ENCODE measurements around the gene CYB561D1. TPM values are rescaled to one million over a fixed set of nuclear protein-coding genes. Genes with fewer than 3 reads are reported as not detected.
A peak's percentile ranks its signal among the peaks of the same experiment; 100 is the strongest.

CYB561D1 gene
- total and polyA plus RNA-seq, 10 of the 15 experiments (the other 5 are each of a cell fraction or from before 2014, with no cell fraction given) = 0.68 to 9.0 (median 3.3) TPM

DNA sequence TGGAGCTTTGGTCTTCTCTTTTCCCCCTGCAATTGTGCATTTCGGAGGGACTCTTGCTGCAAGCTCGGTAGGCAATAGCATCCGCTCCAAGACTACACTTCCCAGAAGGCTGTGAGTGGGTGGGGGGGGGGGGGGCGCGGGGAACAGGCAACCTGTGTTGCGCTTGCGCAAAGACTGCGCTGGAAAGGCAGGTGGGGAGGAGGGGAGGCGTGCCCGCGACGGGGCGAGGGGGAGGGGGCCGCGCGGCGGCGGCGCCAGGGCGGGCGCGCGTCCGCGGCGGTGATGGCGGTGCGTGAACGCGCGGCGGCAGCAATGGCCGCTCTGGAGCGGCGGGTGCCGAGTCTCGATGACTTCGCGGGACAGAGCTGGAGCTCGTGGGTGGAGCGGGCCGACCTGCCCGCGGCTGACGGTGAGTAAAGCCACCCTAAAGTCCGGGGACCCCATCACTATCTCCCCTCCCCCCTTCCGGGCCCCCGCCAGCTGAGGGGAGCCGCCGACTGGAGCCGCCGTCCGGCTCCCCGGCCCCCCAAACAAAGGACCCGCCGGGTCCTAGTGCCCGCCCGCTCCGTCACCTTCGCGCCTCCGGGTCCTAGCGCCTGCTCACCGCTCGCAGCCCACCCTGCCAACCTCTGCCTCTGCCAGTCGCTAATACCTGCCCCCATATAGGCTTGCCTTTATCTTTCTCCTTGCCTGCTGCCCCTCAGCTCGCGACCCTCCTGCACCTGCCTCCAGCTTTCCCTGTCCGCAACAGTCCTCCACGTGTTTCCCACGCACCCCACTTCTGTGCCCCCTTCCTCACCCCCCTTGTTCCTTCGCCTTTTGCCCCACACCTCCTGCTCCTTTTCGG is 10.0 kb upstream of the CYB561D1 start, which contains the start of gene ATXN7L2 (continued):
- TF ChIP-seq, protein P1, sequence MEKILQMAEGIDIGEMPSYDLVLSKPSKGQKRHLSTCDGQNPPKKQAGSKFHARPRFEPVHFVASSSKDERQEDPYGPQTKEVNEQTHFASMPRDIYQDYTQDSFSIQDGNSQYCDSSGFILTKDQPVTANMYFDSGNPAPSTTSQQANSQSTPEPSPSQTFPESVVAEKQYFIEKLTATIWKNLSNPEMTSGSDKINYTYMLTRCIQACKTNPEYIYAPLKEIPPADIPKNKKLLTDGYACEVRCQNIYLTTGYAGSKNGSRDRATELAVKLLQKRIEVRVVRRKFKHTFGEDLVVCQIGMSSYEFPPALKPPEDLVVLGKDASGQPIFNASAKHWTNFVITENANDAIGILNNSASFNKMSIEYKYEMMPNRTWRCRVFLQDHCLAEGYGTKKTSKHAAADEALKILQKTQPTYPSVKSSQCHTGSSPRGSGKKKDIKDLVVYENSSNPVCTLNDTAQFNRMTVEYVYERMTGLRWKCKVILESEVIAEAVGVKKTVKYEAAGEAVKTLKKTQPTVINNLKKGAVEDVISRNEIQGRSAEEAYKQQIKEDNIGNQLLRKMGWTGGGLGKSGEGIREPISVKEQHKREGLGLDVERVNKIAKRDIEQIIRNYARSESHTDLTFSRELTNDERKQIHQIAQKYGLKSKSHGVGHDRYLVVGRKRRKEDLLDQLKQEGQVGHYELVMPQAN (conservative IDR thresholded peaks at IDR 0.05) = peak; percentile 57; the same call in 1 of the 2 replicates
- TF ChIP-seq, protein P2, sequence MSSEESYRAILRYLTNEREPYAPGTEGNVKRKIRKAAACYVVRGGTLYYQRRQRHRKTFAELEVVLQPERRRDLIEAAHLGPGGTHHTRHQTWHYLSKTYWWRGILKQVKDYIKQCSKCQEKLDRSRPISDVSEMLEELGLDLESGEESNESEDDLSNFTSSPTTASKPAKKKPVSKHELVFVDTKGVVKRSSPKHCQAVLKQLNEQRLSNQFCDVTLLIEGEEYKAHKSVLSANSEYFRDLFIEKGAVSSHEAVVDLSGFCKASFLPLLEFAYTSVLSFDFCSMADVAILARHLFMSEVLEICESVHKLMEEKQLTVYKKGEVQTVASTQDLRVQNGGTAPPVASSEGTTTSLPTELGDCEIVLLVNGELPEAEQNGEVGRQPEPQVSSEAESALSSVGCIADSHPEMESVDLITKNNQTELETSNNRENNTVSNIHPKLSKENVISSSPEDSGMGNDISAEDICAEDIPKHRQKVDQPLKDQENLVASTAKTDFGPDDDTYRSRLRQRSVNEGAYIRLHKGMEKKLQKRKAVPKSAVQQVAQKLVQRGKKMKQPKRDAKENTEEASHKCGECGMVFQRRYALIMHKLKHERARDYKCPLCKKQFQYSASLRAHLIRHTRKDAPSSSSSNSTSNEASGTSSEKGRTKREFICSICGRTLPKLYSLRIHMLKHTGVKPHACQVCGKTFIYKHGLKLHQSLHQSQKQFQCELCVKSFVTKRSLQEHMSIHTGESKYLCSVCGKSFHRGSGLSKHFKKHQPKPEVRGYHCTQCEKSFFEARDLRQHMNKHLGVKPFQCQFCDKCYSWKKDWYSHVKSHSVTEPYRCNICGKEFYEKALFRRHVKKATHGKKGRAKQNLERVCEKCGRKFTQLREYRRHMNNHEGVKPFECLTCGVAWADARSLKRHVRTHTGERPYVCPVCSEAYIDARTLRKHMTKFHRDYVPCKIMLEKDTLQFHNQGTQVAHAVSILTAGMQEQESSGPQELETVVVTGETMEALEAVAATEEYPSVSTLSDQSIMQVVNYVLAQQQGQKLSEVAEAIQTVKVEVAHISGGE (CRISPR knock-in tag; IDR thresholded peaks at IDR 0.05) = no peak
- no peak for TF ChIP-seq MTA3 (IDR thresholded peaks at IDR 0.05; ENCODE audit: borderline replicate concordance, low read length)
- peak; percentile 62; the same call in 1 of the 2 replicates for TF ChIP-seq TARDBP (IDR thresholded peaks at IDR 0.05; ENCODE audit: borderline replicate concordance)
- TF ChIP-seq IKZF2 (IDR thresholded peaks at IDR 0.05) = peak; percentile 10 to 62; a peak in 1 of 4 replicates
- TF ChIP-seq POLR2AphosphoS5 (IDR thresholded peaks at IDR 0.05; ENCODE audit: low read length) = peak; percentile 84
- TF ChIP-seq, protein P3, sequence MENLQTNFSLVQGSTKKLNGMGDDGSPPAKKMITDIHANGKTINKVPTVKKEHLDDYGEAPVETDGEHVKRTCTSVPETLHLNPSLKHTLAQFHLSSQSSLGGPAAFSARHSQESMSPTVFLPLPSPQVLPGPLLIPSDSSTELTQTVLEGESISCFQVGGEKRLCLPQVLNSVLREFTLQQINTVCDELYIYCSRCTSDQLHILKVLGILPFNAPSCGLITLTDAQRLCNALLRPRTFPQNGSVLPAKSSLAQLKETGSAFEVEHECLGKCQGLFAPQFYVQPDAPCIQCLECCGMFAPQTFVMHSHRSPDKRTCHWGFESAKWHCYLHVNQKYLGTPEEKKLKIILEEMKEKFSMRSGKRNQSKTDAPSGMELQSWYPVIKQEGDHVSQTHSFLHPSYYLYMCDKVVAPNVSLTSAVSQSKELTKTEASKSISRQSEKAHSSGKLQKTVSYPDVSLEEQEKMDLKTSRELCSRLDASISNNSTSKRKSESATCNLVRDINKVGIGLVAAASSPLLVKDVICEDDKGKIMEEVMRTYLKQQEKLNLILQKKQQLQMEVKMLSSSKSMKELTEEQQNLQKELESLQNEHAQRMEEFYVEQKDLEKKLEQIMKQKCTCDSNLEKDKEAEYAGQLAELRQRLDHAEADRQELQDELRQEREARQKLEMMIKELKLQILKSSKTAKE (IDR thresholded peaks at IDR 0.05; ENCODE audit: low read depth, poor library complexity, severe bottlenecking) = peak; percentile 57
- TF ChIP-seq NR2C1 (IDR thresholded peaks at IDR 0.05) = peak; percentile 54; the same call in 1 of the 2 replicates
- TF ChIP-seq RB1 (IDR thresholded peaks at IDR 0.05; ENCODE audit: borderline replicate concordance) = peak; percentile 59; the same call in 1 of the 2 replicates
- TF ChIP-seq, protein P4, sequence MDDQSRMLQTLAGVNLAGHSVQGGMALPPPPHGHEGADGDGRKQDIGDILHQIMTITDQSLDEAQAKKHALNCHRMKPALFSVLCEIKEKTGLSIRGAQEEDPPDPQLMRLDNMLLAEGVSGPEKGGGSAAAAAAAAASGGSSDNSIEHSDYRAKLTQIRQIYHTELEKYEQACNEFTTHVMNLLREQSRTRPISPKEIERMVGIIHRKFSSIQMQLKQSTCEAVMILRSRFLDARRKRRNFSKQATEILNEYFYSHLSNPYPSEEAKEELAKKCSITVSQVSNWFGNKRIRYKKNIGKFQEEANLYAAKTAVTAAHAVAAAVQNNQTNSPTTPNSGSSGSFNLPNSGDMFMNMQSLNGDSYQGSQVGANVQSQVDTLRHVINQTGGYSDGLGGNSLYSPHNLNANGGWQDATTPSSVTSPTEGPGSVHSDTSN (IDR thresholded peaks at IDR 0.05; ENCODE audit: insufficient replicate concordance, low read depth, low read length) = no peak
- no peak for TF ChIP-seq CUX1 (IDR thresholded peaks at IDR 0.05; ENCODE audit: insufficient replicate concordance, low read depth, low read length)
- no peak for TF ChIP-seq SUPT20H (IDR thresholded peaks at IDR 0.05; ENCODE audit: borderline replicate concordance, control insufficient read depth, low read depth, low read length)
